Activated CD8-positive, alpha-beta memory T cell treated with anti-CD3 and anti-CD28 coated beads, Interleukin-2, amount 50 U/mL, for 48 hours (primary cell): ENCODE measurements around the gene CUL1.
"Not testable (repeated sequence)": the region's sequence is repeated elsewhere in the genome, so short reads cannot be mapped to it uniquely, and the experiment has no call there.

Experiments used
- DNase-seq: peaks from one replicate; pipeline ENCODE4 v3.0.0-alpha.2; 2020

CUL1 gene

GRCh38 chr7:148698007-148698396 lies 701 bp upstream of the CUL1 start:
- DNase-seq: peak; percentile 84

- peak; percentile 85 for DNase-seq
Observed at GRCh38 chr7:148699024-148699781, 500 bp downstream of the CUL1 start.

GRCh38 chr7:148699782-148700629 lies 1.3 kb downstream of the CUL1 start:
- DNase-seq: no peak

GRCh38 chr7:148700661-148701064 lies 2.0 kb downstream of the CUL1 start:
- no peak for DNase-seq

GRCh38 chr7:148701414-148701813 lies 2.7 kb downstream of the CUL1 start:
- no peak for DNase-seq

GRCh38 chr7:148702876-148703670 lies 4.4 kb downstream of the CUL1 start:
- DNase-seq: no peak

GRCh38 chr7:148703671-148703962 lies 4.9 kb downstream of the CUL1 start:
- not testable (repeated sequence) for DNase-seq

GRCh38 chr7:148704189-148704588 lies 5.5 kb downstream of the CUL1 start:
- no peak for DNase-seq

- DNase-seq: no peak
Observed at GRCh38 chr7:148704970-148705369, 6.3 kb downstream of the CUL1 start.

GRCh38 chr7:148706368-148706767 lies 7.7 kb downstream of the CUL1 start:
- DNase-seq: no peak

GRCh38 chr7:148708026-148708885 lies 9.6 kb downstream of the CUL1 start:
- no peak for DNase-seq

- no peak for DNase-seq
Observed at GRCh38 chr7:148709014-148709413, 10.3 kb downstream of the CUL1 start.

- not testable (repeated sequence) for DNase-seq
Observed at GRCh38 chr7:148710426-148710825, 11.7 kb downstream of the CUL1 start.

GRCh38 chr7:148711191-148712102 lies 12.7 kb downstream of the CUL1 start:
- no peak for DNase-seq

GRCh38 chr7:148712678-148713329 lies 14.1 kb downstream of the CUL1 start:
- no peak for DNase-seq

- DNase-seq: no peak
Observed at GRCh38 chr7:148714498-148714897, 15.8 kb downstream of the CUL1 start.

GRCh38 chr7:148715027-148715426 lies 16.3 kb downstream of the CUL1 start:
- DNase-seq: no peak

GRCh38 chr7:148717266-148717793 lies 18.6 kb downstream of the CUL1 start:
- no peak for DNase-seq

GRCh38 chr7:148718431-148718830 lies 19.7 kb downstream of the CUL1 start:
- no peak for DNase-seq

GRCh38 chr7:148719753-148720152 lies 21.1 kb downstream of the CUL1 start:
- no peak for DNase-seq

- DNase-seq: no peak
Observed at GRCh38 chr7:148720472-148720871, 21.8 kb downstream of the CUL1 start.
